Trophoblast cell (in vitro differentiated cells and primary cell): ENCODE results near the gene SLC13A3.

Experiments used
- DNase-seq, 2 donors: peaks; one replicate each; pipeline ENCODE4 v3.0.0-alpha.2; 2016
- H2AFZ ChIP-seq: 2 replicates; pipeline ENCODE4 v1.6.1; 2013; ENCODE audit warnings: low read length, moderate library complexity, mild to moderate bottlenecking; ENCODE audit not compliant: insufficient read depth, poor library complexity
- H2AK5ac ChIP-seq: 2 replicates; pipeline ENCODE4 v1.6.1; 2013; ENCODE audit warnings: mild to moderate bottlenecking, low read length
- H2BK120ac ChIP-seq: 2 replicates; pipeline ENCODE4 v1.6.1; 2013; ENCODE audit warnings: low read length, mild to moderate bottlenecking, moderate library complexity; ENCODE audit not compliant: insufficient read depth, poor library complexity
- H2BK12ac ChIP-seq: 2 replicates; pipeline ENCODE4 v1.6.1; 2013; ENCODE audit warnings: mild to moderate bottlenecking, low read length, moderate library complexity
- H2BK5ac ChIP-seq: 2 replicates; pipeline ENCODE4 v1.6.1; 2013; ENCODE audit warnings: low read length, low read depth, moderate library complexity, mild to moderate bottlenecking; ENCODE audit not compliant: poor library complexity
- H3K14ac ChIP-seq: 2 replicates; pipeline ENCODE4 v1.6.1; 2013; ENCODE audit warnings: mild to moderate bottlenecking, low read length
- H3K18ac ChIP-seq: 2 replicates; pipeline ENCODE4 v1.6.1; 2013; ENCODE audit warnings: mild to moderate bottlenecking, low read length
- H3K23ac ChIP-seq: 2 replicates; pipeline ENCODE4 v1.6.1; 2013; ENCODE audit warnings: low read length
- H3K27ac ChIP-seq: 2 replicates; pipeline ENCODE4 v1.5.1; 2013; ENCODE audit warnings: low read depth, mild to moderate bottlenecking, inconsistent platforms, low read length, moderate library complexity
- H3K27me3 ChIP-seq: 2 replicates; pipeline ENCODE4 v1.6.1; 2013; ENCODE audit warnings: inconsistent platforms, mild to moderate bottlenecking, low read length, moderate library complexity; ENCODE audit not compliant: insufficient read depth
- H3K36me3 ChIP-seq, 2 experiments: 1 replicate in 1 of 2; 2 replicates in 1 of 2; pipeline ENCODE4 v1.6.1; 2013; ENCODE audit warnings: low read length in 2 of 2, mild to moderate bottlenecking in 2 of 2, moderate library complexity in 1 of 2; ENCODE audit not compliant: insufficient read depth in 2 of 2, control insufficient read depth in 1 of 2
- H3K4ac ChIP-seq: 2 replicates; pipeline ENCODE4 v1.6.1; 2013; ENCODE audit warnings: low read depth, mild to moderate bottlenecking, low read length, moderate library complexity
- H3K4me1 ChIP-seq, 2 experiments: 1 replicate in 1 of 2; 2 replicates in 1 of 2; pipeline ENCODE4 v1.6.1; 2013; ENCODE audit warnings: low read length in 2 of 2, mild to moderate bottlenecking in 2 of 2, moderate library complexity in 1 of 2; ENCODE audit not compliant: insufficient read depth in 2 of 2, control insufficient read depth in 1 of 2
- H3K4me2 ChIP-seq: 2 replicates; pipeline ENCODE4 v1.6.1; 2013; ENCODE audit warnings: inconsistent platforms, mild to moderate bottlenecking, low read length, moderate library complexity
- H3K4me3 ChIP-seq: 2 replicates; pipeline ENCODE4 v1.5.1; 2013; ENCODE audit warnings: mild to moderate bottlenecking, low read depth, low read length, inconsistent platforms
- H3K79me1 ChIP-seq: one replicate; pipeline ENCODE4 v1.6.1; 2013; ENCODE audit warnings: low read length
- H3K79me2 ChIP-seq: 2 replicates; pipeline ENCODE4 v1.6.1; 2013; ENCODE audit warnings: low read length, mild to moderate bottlenecking; ENCODE audit not compliant: control insufficient read depth, insufficient read depth, poor library complexity
- H3K9ac ChIP-seq: 2 replicates; pipeline ENCODE4 v1.6.1; 2013; ENCODE audit warnings: mild to moderate bottlenecking, low read length
- H3K9me3 ChIP-seq: 2 replicates; pipeline ENCODE4 v1.6.1; 2013; ENCODE audit warnings: low read depth, mild to moderate bottlenecking, control low read depth, inconsistent platforms, low read length; ENCODE audit not compliant: insufficient read depth
- H4K12ac ChIP-seq: 2 replicates; pipeline ENCODE4 v1.6.1; 2013; ENCODE audit warnings: low read depth, mild to moderate bottlenecking, low read length, moderate library complexity
- H4K8ac ChIP-seq: 2 replicates; pipeline ENCODE4 v1.6.1; 2013; ENCODE audit warnings: low read depth, mild to moderate bottlenecking, low read length, moderate library complexity
- H4K91ac ChIP-seq: one replicate; pipeline ENCODE4 v1.6.1; 2013; ENCODE audit warnings: low read depth, mild to moderate bottlenecking, low read length, moderate library complexity
- WGBS: extraction: QIAGEN DNeasy Blood & Tissue Kit; methylation state at CpG from one replicate; pipeline ENCODE4 v1.1.7; 2013; ENCODE audit warnings: missing lambda C conversion rate; ENCODE audit not compliant: insufficient read length, insufficient coverage; ENCODE audit errors: extremely low coverage; 5-methylcytosine and 5-hydroxymethylcytosine counted together

Gene SLC13A3

GRCh38 chr20:46594725-46595124, 56.5 kb downstream of the SLC13A3 start:
- Histone ChIP-seq H3K27ac (no peak overlapping the region), H3K9ac (no peak overlapping the region), H2AK5ac (no peak overlapping the region), H4K12ac (no peak overlapping the region), H3K4ac (no peak overlapping the region), H3K79me1 (no peaks in the 10 kb centered on the region), H3K79me2 (no peaks in the 10 kb centered on the region), H2BK12ac (no peak overlapping the region), H3K4me1 (no peaks in the 10 kb centered on the region), H2BK120ac (no peak overlapping the region), H3K36me3 (no peaks in the 10 kb centered on the region), H3K9me3 (no peaks in the 10 kb centered on the region), H2BK5ac (no peak overlapping the region), H3K18ac (no peak overlapping the region), H3K4me2 (no peak overlapping the region), H4K8ac (no peak overlapping the region), H4K91ac (no peak overlapping the region), H3K23ac (no peak overlapping the region), H3K27me3 (no peaks in the 10 kb centered on the region), H3K14ac (no peak overlapping the region), H3K4me3 (no peak overlapping the region), H2AFZ (no peak overlapping the region)
- WGBS: no CpG with 5 or more reads among the region's 2 CpGs
- no peak for DNase-seq

- no peak overlapping the region for H3K23ac ChIP-seq
- no peaks in the 10 kb centered on the region for H3K9me3 ChIP-seq
- no peak overlapping the region for H3K4ac ChIP-seq
- WGBS: no CpG with 5 or more reads among the region's 4 CpGs
- H2BK120ac ChIP-seq: no peak overlapping the region
- H3K27me3 ChIP-seq: no peaks in the 10 kb centered on the region
- H4K8ac ChIP-seq: no peak overlapping the region
- no peaks in the 10 kb centered on the region for H3K4me1 ChIP-seq
- DNase-seq: peak in 1 of 2 donors; percentile 6
- no peaks in the 10 kb centered on the region for H3K79me2 ChIP-seq
- no peak overlapping the region for H3K18ac ChIP-seq
- no peak overlapping the region for H3K9ac ChIP-seq
- no peak overlapping the region for H2BK5ac ChIP-seq
- no peaks in the 10 kb centered on the region for H3K79me1 ChIP-seq
- no peak overlapping the region for H3K27ac ChIP-seq
- no peaks in the 10 kb centered on the region for H3K36me3 ChIP-seq
- no peak overlapping the region for H3K4me2 ChIP-seq
- H3K14ac ChIP-seq: no peak overlapping the region
- H2AFZ ChIP-seq: no peak overlapping the region
- H4K12ac ChIP-seq: no peak overlapping the region
- no peak overlapping the region for H4K91ac ChIP-seq
- H2BK12ac ChIP-seq: no peak overlapping the region
- no peak overlapping the region for H3K4me3 ChIP-seq
- no peak overlapping the region for H2AK5ac ChIP-seq
Observed at GRCh38 chr20:46592580-46593362, 58.5 kb downstream of the SLC13A3 start.

DNA sequence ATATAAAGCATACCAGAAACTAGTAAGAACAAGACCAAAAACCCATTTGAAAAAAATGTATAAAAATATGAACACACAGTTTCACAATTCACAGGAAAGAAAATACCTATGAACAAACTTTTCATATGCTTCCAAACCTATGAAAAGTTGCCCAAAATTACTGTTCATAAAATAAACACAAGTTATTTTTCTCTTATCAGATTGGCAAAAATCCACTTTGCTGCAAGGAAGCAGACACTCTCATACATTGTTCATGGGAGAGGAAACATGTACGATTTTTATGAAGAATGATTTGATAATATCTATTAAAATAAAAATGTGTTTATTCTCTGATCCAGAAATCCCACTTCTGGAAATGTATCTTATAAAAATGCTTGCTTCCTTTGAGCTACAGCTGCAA, 60.8 kb downstream of the SLC13A3 start:
- H3K23ac ChIP-seq: no peak overlapping the region
- no peak overlapping the region for H3K27ac ChIP-seq
- H3K9ac ChIP-seq: no peak overlapping the region
- H3K4me3 ChIP-seq: no peak overlapping the region
- no peaks in the 10 kb centered on the region for H3K79me1 ChIP-seq
- H2BK5ac ChIP-seq: no peak overlapping the region
- H4K12ac ChIP-seq: no peak overlapping the region
- H2BK120ac ChIP-seq: no peak overlapping the region
- H3K27me3 ChIP-seq: no peaks in the 10 kb centered on the region
- no peak overlapping the region for H4K8ac ChIP-seq
- no peaks in the 10 kb centered on the region for H3K79me2 ChIP-seq
- DNase-seq: no peak
- H3K18ac ChIP-seq: no peak overlapping the region
- no peak overlapping the region for H2BK12ac ChIP-seq
- no peak overlapping the region for H2AFZ ChIP-seq
- no peaks in the 10 kb centered on the region for H3K36me3 ChIP-seq
- H3K4me1 ChIP-seq: no peaks in the 10 kb centered on the region
- H3K9me3 ChIP-seq: no peaks in the 10 kb centered on the region
- no peak overlapping the region for H3K4me2 ChIP-seq
- H2AK5ac ChIP-seq: no peak overlapping the region
- H3K14ac ChIP-seq: no peak overlapping the region
- no peak overlapping the region for H4K91ac ChIP-seq
- H3K4ac ChIP-seq: no peak overlapping the region
- WGBS: no CpG with 5 or more reads among the region's 1 CpG

DNA sequence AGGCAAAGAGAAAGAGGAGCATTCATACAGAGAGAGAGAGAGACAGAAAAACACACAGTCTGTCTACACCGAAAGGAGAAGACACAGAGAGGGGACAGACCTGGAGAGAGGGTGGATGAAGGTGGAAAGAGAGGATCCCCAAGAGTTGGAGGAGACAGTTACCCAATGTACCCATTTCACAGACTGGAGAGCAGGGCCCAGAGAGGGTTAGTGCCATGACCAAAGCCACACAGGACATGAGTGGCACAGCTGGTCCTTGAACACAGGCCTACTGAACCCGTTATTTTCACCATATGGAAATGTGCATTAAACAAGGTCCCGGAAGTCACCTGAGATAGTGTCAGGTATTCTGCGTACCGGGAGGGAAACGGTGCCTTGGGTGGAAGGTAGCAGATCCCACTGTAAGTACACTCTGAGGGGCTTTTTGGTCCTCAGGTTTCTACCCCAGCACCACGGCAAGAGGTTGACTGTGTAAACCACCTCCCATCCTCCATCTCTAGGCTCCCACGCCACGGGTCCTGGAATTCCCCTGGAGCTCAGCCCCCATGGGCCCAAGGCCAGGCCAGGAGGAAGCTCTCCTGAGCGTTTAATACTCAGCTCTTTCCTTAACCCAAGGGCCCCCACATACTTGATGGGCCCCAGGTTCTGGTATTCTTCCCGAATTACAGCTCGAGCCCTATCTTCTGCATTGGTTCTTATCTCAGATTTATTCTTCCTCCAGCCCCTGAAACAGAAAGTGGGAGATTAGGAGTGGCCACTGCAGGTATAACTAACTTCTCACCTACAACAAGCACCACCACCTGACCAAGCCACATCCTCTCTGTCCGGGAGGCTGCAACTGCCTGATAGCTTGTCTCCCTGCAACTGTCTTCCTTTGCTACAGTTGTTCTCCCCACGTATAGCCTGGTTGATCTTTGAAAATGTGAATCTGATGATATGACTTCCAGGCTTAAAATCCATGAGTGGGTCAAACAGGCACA, 62.4 kb downstream of the SLC13A3 start:
- no peak overlapping the region for H3K4me3 ChIP-seq
- no CpG with 5 or more reads among the region's 14 CpGs for WGBS
- no peaks in the 10 kb centered on the region for H3K79me2 ChIP-seq
- H3K4ac ChIP-seq: no peak overlapping the region
- H3K36me3 ChIP-seq: no peaks in the 10 kb centered on the region
- H4K12ac ChIP-seq: no peak overlapping the region
- no peak overlapping the region for H2BK12ac ChIP-seq
- H4K8ac ChIP-seq: no peak overlapping the region
- no peaks in the 10 kb centered on the region for H3K9me3 ChIP-seq
- DNase-seq: no peak
- no peaks in the 10 kb centered on the region for H3K27me3 ChIP-seq
- H2BK120ac ChIP-seq: no peak overlapping the region
- H2BK5ac ChIP-seq: no peak overlapping the region
- no peak overlapping the region for H2AFZ ChIP-seq
- no peak overlapping the region for H3K4me2 ChIP-seq
- H3K79me1 ChIP-seq: no peaks in the 10 kb centered on the region
- H3K9ac ChIP-seq: no peak overlapping the region
- H3K14ac ChIP-seq: no peak overlapping the region
- H3K23ac ChIP-seq: no peak overlapping the region
- no peak overlapping the region for H3K18ac ChIP-seq
- H4K91ac ChIP-seq: no peak overlapping the region
- H2AK5ac ChIP-seq: no peak overlapping the region
- H3K4me1 ChIP-seq: no peaks in the 10 kb centered on the region
- no peak overlapping the region for H3K27ac ChIP-seq
